GM12875 (cell line): Measurements from ENCODE around the gene SLC22A13.

Experiments
- H3K4me3 ChIP-seq: one replicate; pipeline ENCODE4 v1.5.1; 2011; ENCODE audit warnings: low read depth, low read length, control low read depth
- TF ChIP-seq, protein P1 (sequence below): IDR thresholded peaks from 2 replicates; pipeline ENCODE4 v1.5.1; 2011; ENCODE audit warnings: low read depth, mild to moderate bottlenecking, control low read depth, inconsistent platforms, low read length, moderate library complexity, borderline replicate concordance; ENCODE audit not compliant: insufficient read depth

The SLC22A13 gene

DNA sequence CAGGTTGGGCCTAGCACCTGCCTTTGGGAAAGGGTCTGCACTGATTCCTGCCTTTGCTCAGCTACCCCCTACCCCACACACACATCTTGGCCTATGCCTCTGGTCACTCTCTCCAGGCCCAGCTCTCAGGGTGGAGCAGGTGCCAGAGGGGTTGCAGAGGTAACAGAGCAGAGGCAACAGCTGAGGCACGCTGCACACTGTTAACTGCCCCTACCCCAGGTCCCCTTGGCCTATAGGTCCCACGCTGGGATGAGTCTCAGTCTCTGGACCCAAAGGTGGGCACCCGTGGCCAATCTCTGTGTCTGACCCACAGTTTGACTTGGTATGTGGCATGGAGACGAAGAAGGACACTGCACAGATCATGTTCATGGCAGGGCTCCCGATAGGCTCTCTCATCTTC lies 41.3 kb downstream of the SLC22A13 start:
- TF ChIP-seq, protein P1, sequence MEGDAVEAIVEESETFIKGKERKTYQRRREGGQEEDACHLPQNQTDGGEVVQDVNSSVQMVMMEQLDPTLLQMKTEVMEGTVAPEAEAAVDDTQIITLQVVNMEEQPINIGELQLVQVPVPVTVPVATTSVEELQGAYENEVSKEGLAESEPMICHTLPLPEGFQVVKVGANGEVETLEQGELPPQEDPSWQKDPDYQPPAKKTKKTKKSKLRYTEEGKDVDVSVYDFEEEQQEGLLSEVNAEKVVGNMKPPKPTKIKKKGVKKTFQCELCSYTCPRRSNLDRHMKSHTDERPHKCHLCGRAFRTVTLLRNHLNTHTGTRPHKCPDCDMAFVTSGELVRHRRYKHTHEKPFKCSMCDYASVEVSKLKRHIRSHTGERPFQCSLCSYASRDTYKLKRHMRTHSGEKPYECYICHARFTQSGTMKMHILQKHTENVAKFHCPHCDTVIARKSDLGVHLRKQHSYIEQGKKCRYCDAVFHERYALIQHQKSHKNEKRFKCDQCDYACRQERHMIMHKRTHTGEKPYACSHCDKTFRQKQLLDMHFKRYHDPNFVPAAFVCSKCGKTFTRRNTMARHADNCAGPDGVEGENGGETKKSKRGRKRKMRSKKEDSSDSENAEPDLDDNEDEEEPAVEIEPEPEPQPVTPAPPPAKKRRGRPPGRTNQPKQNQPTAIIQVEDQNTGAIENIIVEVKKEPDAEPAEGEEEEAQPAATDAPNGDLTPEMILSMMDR: no peak
- no peak overlapping the region for H3K4me3 ChIP-seq

DNA sequence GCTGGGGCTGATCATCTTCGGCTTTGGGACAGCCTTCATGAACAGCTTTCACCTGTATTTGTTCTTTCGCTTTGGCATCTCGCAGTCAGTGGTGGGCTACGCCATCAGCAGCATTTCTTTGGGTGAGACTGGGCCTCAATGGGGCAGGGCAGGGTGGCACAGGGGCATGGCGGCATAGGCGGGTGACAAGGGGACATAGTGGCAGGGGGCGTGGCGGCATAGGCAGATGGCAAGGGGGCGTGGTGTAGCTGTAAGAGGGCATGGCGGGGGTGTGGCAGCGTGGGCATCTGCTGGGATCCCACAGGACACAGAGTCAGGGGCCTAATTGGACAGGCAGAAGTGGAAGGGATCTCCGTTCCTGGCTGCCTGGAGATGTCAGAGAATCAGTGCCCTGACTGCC lies 42.0 kb downstream of the SLC22A13 start:
- TF ChIP-seq, protein P1: no peak
- H3K4me3 ChIP-seq: no peak overlapping the region

- H3K4me3 ChIP-seq: no peak overlapping the region
- TF ChIP-seq, protein P1: no peak
Measured at GRCh38 chr3:38308456-38308855, 42.8 kb downstream of the SLC22A13 start.

DNA sequence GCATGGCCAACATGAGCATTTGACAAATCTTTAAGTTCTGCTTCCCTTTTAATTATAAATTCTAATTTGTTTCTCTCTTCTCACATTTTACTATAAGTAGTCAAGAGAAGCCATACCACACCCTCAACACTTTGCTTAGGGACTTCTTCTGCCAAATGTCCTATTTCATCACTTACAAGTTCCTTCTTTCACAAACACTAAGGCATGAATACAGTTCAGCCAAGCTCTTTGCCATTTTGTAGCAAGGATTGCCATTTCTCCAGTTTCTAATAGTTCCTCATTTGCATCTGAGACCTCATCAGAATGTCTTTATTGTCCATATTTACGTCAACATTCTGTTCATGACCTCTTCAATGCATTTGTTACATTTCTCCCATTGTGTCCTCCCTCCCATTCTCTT lies 45.9 kb downstream of the SLC22A13 start:
- TF ChIP-seq, protein P1: no peak
- no peak overlapping the region for H3K4me3 ChIP-seq

- TF ChIP-seq, protein P1: no peak
- no peak overlapping the region for H3K4me3 ChIP-seq
Measured at GRCh38 chr3:38311941-38312340, 46.3 kb downstream of the SLC22A13 start.

DNA sequence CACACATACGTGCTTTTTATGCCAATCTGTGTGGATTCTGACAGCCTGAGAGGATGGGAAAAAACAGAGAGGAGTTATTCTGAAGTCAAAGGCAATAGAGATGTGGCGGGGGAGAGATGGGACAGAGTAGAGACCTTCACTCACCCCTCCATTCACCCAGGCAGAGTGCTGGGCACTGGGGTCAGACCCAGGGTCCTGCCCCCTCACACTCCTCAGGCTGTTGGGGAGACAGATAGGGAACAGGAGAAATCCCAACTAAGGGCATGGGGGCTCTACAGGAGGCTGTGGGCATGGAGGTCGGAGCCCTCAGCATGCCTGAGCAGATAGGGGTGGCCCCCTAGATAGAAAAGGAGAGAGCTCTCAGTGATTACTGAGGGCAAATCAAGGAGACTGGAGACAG lies 46.7 kb downstream of the SLC22A13 start:
- TF ChIP-seq, protein P1: no peak

GRCh38 chr3:38313263-38313662 lies 47.7 kb downstream of the SLC22A13 start:
- TF ChIP-seq, protein P1: no peak

More for the DNA sequence above, 46.7 kb downstream of the SLC22A13 start:
- no peak overlapping the region for H3K4me3 ChIP-seq

More at GRCh38 chr3:38313263-38313662, 47.7 kb downstream of the SLC22A13 start:
- no peak overlapping the region for H3K4me3 ChIP-seq
